ENCODE results near the gene RGSL1.

The RGSL1 gene

GRCh38 chr1:182450087-182450486 lies at the start of gene RGSL1:
TSS of gene RGSL1 (plus strand) at chr1:182450146. CDS start at chr1:182450166, 20 bp downstream.
- DNase-seq (ENCODE audit: low read depth in 3 of 3) = no peak

GRCh38 chr1:182400567-182400966 lies 49.4 kb upstream of the RGSL1 start, which contains the start of gene TEDDM1:
TSS of gene TEDDM1 (minus strand) at chr1:182400667. CDS start at chr1:182400485, 182 bp downstream.
- no peak for DNase-seq (ENCODE audit: low read depth in 3 of 3)

- no peak for DNase-seq (ENCODE audit: low read depth in 3 of 3)
Measured at GRCh38 chr1:182404781-182405180, 45.2 kb upstream of the RGSL1 start.

GRCh38 chr1:182405578-182405977 lies 44.4 kb upstream of the RGSL1 start:
- no peak for DNase-seq (ENCODE audit: low read depth in 3 of 3)

GRCh38 chr1:182406012-182406411 lies 43.9 kb upstream of the RGSL1 start:
- no peak for DNase-seq (ENCODE audit: low read depth in 3 of 3)

GRCh38 chr1:182407724-182408123 lies 42.2 kb upstream of the RGSL1 start:
- DNase-seq (ENCODE audit: low read depth in 3 of 3) = no peak

GRCh38 chr1:182408435-182409075 lies 41.4 kb upstream of the RGSL1 start:
- no peak for DNase-seq (ENCODE audit: low read depth in 3 of 3)

GRCh38 chr1:182410138-182410537 lies 39.8 kb upstream of the RGSL1 start:
- no peak for DNase-seq (ENCODE audit: low read depth in 3 of 3)

- DNase-seq (ENCODE audit: low read depth in 3 of 3) = no peak
Measured at GRCh38 chr1:182410620-182411273, 39.2 kb upstream of the RGSL1 start.

GRCh38 chr1:182413486-182413885 lies 36.5 kb upstream of the RGSL1 start:
- DNase-seq (ENCODE audit: low read depth in 3 of 3) = no peak

- no peak for DNase-seq (ENCODE audit: low read depth in 3 of 3)
Measured at GRCh38 chr1:182413969-182414368, 36.0 kb upstream of the RGSL1 start.

GRCh38 chr1:182415789-182416188 lies 34.2 kb upstream of the RGSL1 start:
- DNase-seq (ENCODE audit: low read depth in 3 of 3) = no peak

GRCh38 chr1:182426442-182427430 lies 23.2 kb upstream of the RGSL1 start:
- no peak for DNase-seq (ENCODE audit: low read depth in 3 of 3)

- DNase-seq (ENCODE audit: low read depth in 3 of 3) = no peak
Measured at GRCh38 chr1:182428043-182428442, 21.9 kb upstream of the RGSL1 start.

GRCh38 chr1:182430263-182431068 lies 19.5 kb upstream of the RGSL1 start:
- peak in 1 of 3 experiments; percentile 24 for DNase-seq (ENCODE audit: low read depth in 3 of 3)

- no peak for DNase-seq (ENCODE audit: low read depth in 3 of 3)
Measured at GRCh38 chr1:182431278-182431677, 18.7 kb upstream of the RGSL1 start.

- no peak for DNase-seq (ENCODE audit: low read depth in 3 of 3)
Measured at GRCh38 chr1:182433580-182433979, 16.4 kb upstream of the RGSL1 start.

GRCh38 chr1:182438326-182438725 lies 11.6 kb upstream of the RGSL1 start:
- no peak for DNase-seq (ENCODE audit: low read depth in 3 of 3)

GRCh38 chr1:182441719-182442118 lies 8.2 kb upstream of the RGSL1 start:
- no peak for DNase-seq (ENCODE audit: low read depth in 3 of 3)

GRCh38 chr1:182442333-182442732 lies 7.6 kb upstream of the RGSL1 start:
- DNase-seq (ENCODE audit: low read depth in 3 of 3) = no peak

GRCh38 chr1:182444497-182444896 lies 5.4 kb upstream of the RGSL1 start:
- DNase-seq (ENCODE audit: low read depth in 3 of 3) = no peak

Measured in stimulated activated CD4-positive, alpha-beta T cell treated with anti-CD3 and anti-CD28 coated beads, TNF-alpha, amount 100 ng/mL, for 24 hours (primary cell).